HepG2 (cell line): Measurements from ENCODE around the gene ANXA9. TPM values are rescaled to one million over a fixed set of nuclear protein-coding genes. Genes with fewer than 3 reads are reported as not detected.

ENCODE experiments used
- EP300 ChIP-seq, 3 experiments: sonication (generic) in 1 of 3; formaldehyde crosslinking in 1 of 3; IDR thresholded peaks; 2 replicates each; pipeline versions ENCODE4 v1.5.1 to v1.6.1; 2011 to 2020; ENCODE audit warnings: low read depth in 2 of 3, low read length in 2 of 3, borderline replicate concordance in 1 of 3, improper control_type of control experiment in 1 of 3, mild to moderate bottlenecking in 1 of 3, missing genetic modification reagents in 1 of 3, moderate library complexity in 1 of 3
- FOXA1 ChIP-seq, 2 experiments: fragments of 450-650 bp in 1 of 2; sonication (generic) in 1 of 2; formaldehyde crosslinking in 1 of 2; IDR thresholded peaks; 2 replicates each; pipeline versions ENCODE4 v1.4.0 to v1.6.1; 2016 to 2020; ENCODE audit warnings: missing genetic modification reagents in 1 of 2
- KDM3A ChIP-seq: IDR thresholded peaks from 2 replicates; pipeline ENCODE4 v1.6.1; 2018; ENCODE audit warnings: low read depth, missing compliant biosample characterization
- POLR2G ChIP-seq: fragments of 200-400 bp; formaldehyde crosslinking; IDR thresholded peaks from 2 replicates; pipeline ENCODE4 v1.6.1; 2018; ENCODE audit warnings: mild to moderate bottlenecking, low read depth, low read length, moderate library complexity
- RFX3 ChIP-seq: IDR thresholded peaks from 2 replicates; pipeline ENCODE4 v1.6.1; 2016; ENCODE audit warnings: missing biosample characterization, missing genetic modification reagents
- ZBTB10 ChIP-seq: sonication (generic); formaldehyde crosslinking; IDR thresholded peaks from 2 replicates; pipeline ENCODE4 v1.4.0; 2020; ENCODE audit warnings: missing genetic modification reagents, borderline replicate concordance
- ZNF275 ChIP-seq: sonication (generic); formaldehyde crosslinking; IDR thresholded peaks from 2 replicates; pipeline ENCODE4 v1.8.0; 2022; ENCODE audit warnings: missing genetic modification reagents, mild to moderate bottlenecking, inconsistent platforms, borderline replicate concordance
- ZNF547 ChIP-seq: sonication (generic); formaldehyde crosslinking; IDR thresholded peaks from 2 replicates; pipeline ENCODE4 v1.5.1; 2020; ENCODE audit warnings: mild to moderate bottlenecking, missing genetic modification reagents
- ZNF737 ChIP-seq: sonication (generic); formaldehyde crosslinking; IDR thresholded peaks from 2 replicates; pipeline ENCODE4 v1.5.0; 2020; ENCODE audit warnings: missing genetic modification reagents, mild to moderate bottlenecking, borderline replicate concordance
- ZSCAN29 ChIP-seq: sonication (generic); formaldehyde crosslinking; conservative IDR thresholded peaks from 2 replicates; pipeline ENCODE4 v1.4.0; 2020; ENCODE audit warnings: mild to moderate bottlenecking, missing genetic modification reagents
- polyA plus RNA-seq, 8 experiments: library from polyadenylated mRNA; depleted of rRNA in 3 of 8; stranded (reverse) in 7 of 8; unstranded in 1 of 8; fragments of >200 nt; fragmentation: Illumina TruSeq in 4 of 8; extraction: Trizol in 4 of 8; gene quantifications; 2 replicates each; pipeline versions ENCODE4 v1.2.1 to v1.2.3, GENCODE V29; 2011 to 2016; ENCODE audit warnings: low read depth in 4 of 8, missing spikeins in 1 of 8, mixed read lengths in 1 of 8; ENCODE audit not compliant: insufficient read depth in 1 of 8
- total RNA-seq, 5 experiments: library from RNA; depleted of rRNA; stranded (reverse); fragments of >200 nt; fragmentation: Illumina TruSeq; extraction: Trizol; gene quantifications; 2 replicates each; pipeline ENCODE4 v1.2.3, GENCODE V29; 2016; ENCODE audit warnings: low read depth in 1 of 5

The ANXA9 gene
- total and polyA plus RNA-seq, 2 of the 13 experiments (the other 11 are each of a cell fraction or from before 2014, with no cell fraction given): 13.3 to 23.9 TPM

- TF ChIP-seq ZBTB10 (no peak), ZNF275 (CRISPR knock-in tag) (0 out of 2 replicates have a peak, but pooled peaks have one; percentile 52), EP300 (IDR thresholded peaks at IDR 0.05; ENCODE audit: low read depth in 2 of 2, low read length in 2 of 2) (peak in 1 of 2 experiments; percentile 39; a peak in 2 of 4 replicates), EP300 (CRISPR knock-in tag; IDR thresholded peaks at IDR 0.05; ENCODE audit: borderline replicate concordance) (no peak), KDM3A (CRISPR knock-in tag) (peak; percentile 51; the same call in 1 of the 2 replicates), POLR2G (peak; percentile 67), FOXA1 (IDR thresholded peaks at IDR 0.05) (no peak), FOXA1 (CRISPR knock-in tag; IDR thresholded peaks at IDR 0.05) (0 out of 2 replicates have a peak, but pooled peaks have one; percentile 39), ZNF547 (CRISPR knock-in tag) (0 out of 2 replicates have a peak, but pooled peaks have one; percentile 46), ZSCAN29 (CRISPR knock-in tag) (0 out of 2 replicates have a peak, but pooled peaks have one; percentile 58), ZNF737 (CRISPR knock-in tag) (0 out of 2 replicates have a peak, but pooled peaks have one; percentile 33), RFX3 (CRISPR knock-in tag) (peak; percentile 66)
These were observed 26.4 kb downstream of the ANXA9 start, which contains the start of gene PRUNE1 (continued) for GRCh38 chr1:151008244-151009205.
